WERI-Rb-1 (cell line): ENCODE results near the gene WDR41.

ENCODE experiments used
- DNase-seq: peaks from one replicate; pipeline ENCODE4 v3.0.0-alpha.2; 2020
- H3K27ac ChIP-seq: fragments of 250-450 bp; sonication (Bioruptor Pico); 2 replicates; pipeline ENCODE4 v1.5.1; 2020; ENCODE audit warnings: mild to moderate bottlenecking, moderate library complexity
- H3K27me3 ChIP-seq: fragments of 250-450 bp; sonication (Bioruptor Pico); 2 replicates; pipeline ENCODE4 v1.5.1; 2021; ENCODE audit warnings: mild to moderate bottlenecking, low read depth, moderate library complexity; ENCODE audit not compliant: insufficient read depth, severe bottlenecking
- H3K36me3 ChIP-seq: fragments of 250-450 bp; sonication (Bioruptor Pico); 2 replicates; pipeline ENCODE4 v1.5.1; 2020; ENCODE audit warnings: mild to moderate bottlenecking, moderate library complexity
- H3K4me3 ChIP-seq: 2 replicates; pipeline ENCODE4 v1.5.1; 2011; ENCODE audit warnings: low read depth, mild to moderate bottlenecking, control low read depth, low read length
- H3K9me3 ChIP-seq: fragments of 250-450 bp; sonication (Bioruptor Pico); 2 replicates; pipeline ENCODE4 v1.5.1; 2021; ENCODE audit warnings: mild to moderate bottlenecking, moderate library complexity; ENCODE audit not compliant: severe bottlenecking
- CTCF ChIP-seq: IDR thresholded peaks from 2 replicates; pipeline ENCODE4 v1.5.1; 2011; ENCODE audit warnings: low read depth, mild to moderate bottlenecking, control low read depth, inconsistent platforms, low read length

The WDR41 gene

GRCh38 chr5:77452351-77452750 lies 39.8 kb downstream of the WDR41 start:
- no peak for DNase-seq
- H3K4me3 ChIP-seq = no peak overlapping the region
- no peak overlapping the region for H3K27ac ChIP-seq
- no peaks in the 10 kb centered on the region for H3K27me3 ChIP-seq
- no peaks in the 10 kb centered on the region for H3K9me3 ChIP-seq
- H3K36me3 ChIP-seq = peaks cover 11% of the 10 kb centered on the region
- TF ChIP-seq CTCF = no peak

GRCh38 chr5:77449981-77450380 lies 42.1 kb downstream of the WDR41 start:
- no peak for TF ChIP-seq CTCF
- no peak for DNase-seq
- Histone ChIP-seq H3K27me3 (no peaks in the 10 kb centered on the region), H3K9me3 (no peaks in the 10 kb centered on the region), H3K36me3 (peaks cover 15% of the 10 kb centered on the region), H3K4me3 (no peak overlapping the region), H3K27ac (no peak overlapping the region)

- Histone ChIP-seq H3K36me3 (peaks cover 15% of the 10 kb centered on the region), H3K9me3 (no peaks in the 10 kb centered on the region), H3K27ac (no peak overlapping the region), H3K4me3 (no peak overlapping the region), H3K27me3 (no peaks in the 10 kb centered on the region)
- no peak for DNase-seq
- no peak for TF ChIP-seq CTCF
Observed at GRCh38 chr5:77449277-77449676, 42.8 kb downstream of the WDR41 start.

- no peak for TF ChIP-seq CTCF
- peaks cover 15% of the 10 kb centered on the region for H3K36me3 ChIP-seq
- no peaks in the 10 kb centered on the region for H3K9me3 ChIP-seq
- DNase-seq = no peak
- H3K27ac ChIP-seq = no peak overlapping the region
- no peaks in the 10 kb centered on the region for H3K27me3 ChIP-seq
- H3K4me3 ChIP-seq = no peak overlapping the region
Observed at GRCh38 chr5:77448831-77449230, 43.3 kb downstream of the WDR41 start.

GRCh38 chr5:77444356-77444755 lies 47.8 kb downstream of the WDR41 start:
- DNase-seq = no peak
- Histone ChIP-seq H3K9me3 (no peaks in the 10 kb centered on the region), H3K36me3 (peaks cover 14% of the 10 kb centered on the region), H3K27me3 (no peaks in the 10 kb centered on the region), H3K4me3 (no peak overlapping the region), H3K27ac (no peak overlapping the region)
- TF ChIP-seq CTCF = no peak

- Histone ChIP-seq H3K27ac (no peak overlapping the region), H3K4me3 (no peak overlapping the region), H3K36me3 (peaks cover 9% of the 10 kb centered on the region), H3K9me3 (no peaks in the 10 kb centered on the region), H3K27me3 (no peaks in the 10 kb centered on the region)
- no peak for TF ChIP-seq CTCF
- no peak for DNase-seq
Observed at GRCh38 chr5:77443670-77444069, 48.4 kb downstream of the WDR41 start.
